Transverse colon (tissue), 4 donors: ENCODE results near the gene RPE65.

Experiments
- CTCF ChIP-seq, 5 experiments: fragments of 200-600 bp in 3 of 5; fragments of 450-650 bp in 2 of 5; sonication (generic) in 3 of 5; IDR thresholded peaks; 1 replicate in 2 of 5; 2 replicates in 3 of 5; pipeline ENCODE4 v1.5.1; 2016 to 2017; ENCODE audit warnings: antibody characterized with exemption in 5 of 5, inconsistent platforms in 3 of 5, mild to moderate bottlenecking in 2 of 5, moderate library complexity in 1 of 5
- EP300 ChIP-seq: sonication (generic); formaldehyde crosslinking; IDR thresholded peaks from one replicate; pipeline ENCODE4 v1.6.1; 2017; ENCODE audit warnings: antibody characterized with exemption, low read depth
- POLR2A ChIP-seq: fragments of 450-650 bp; IDR thresholded peaks from one replicate; pipeline ENCODE4 v1.6.1; 2016; ENCODE audit warnings: antibody characterized with exemption, mild to moderate bottlenecking, moderate library complexity
- POLR2AphosphoS5 ChIP-seq, 3 donors: sonication (generic); formaldehyde crosslinking; IDR thresholded peaks; one replicate each; pipeline ENCODE4 v1.6.1; 2016; ENCODE audit warnings: antibody characterized with exemption in 3 of 3

- TF ChIP-seq CTCF (IDR thresholded peaks at IDR 0.05) (no peak), POLR2A (no peak), EP300 (no peak), POLR2AphosphoS5 (IDR thresholded peaks at IDR 0.05) (no peak)
Measured at GRCh38 chr1:68431076-68431475, 18.7 kb downstream of the RPE65 start.
